ENCODE data around the gene SH3PXD2A.

Gene SH3PXD2A

DNA sequence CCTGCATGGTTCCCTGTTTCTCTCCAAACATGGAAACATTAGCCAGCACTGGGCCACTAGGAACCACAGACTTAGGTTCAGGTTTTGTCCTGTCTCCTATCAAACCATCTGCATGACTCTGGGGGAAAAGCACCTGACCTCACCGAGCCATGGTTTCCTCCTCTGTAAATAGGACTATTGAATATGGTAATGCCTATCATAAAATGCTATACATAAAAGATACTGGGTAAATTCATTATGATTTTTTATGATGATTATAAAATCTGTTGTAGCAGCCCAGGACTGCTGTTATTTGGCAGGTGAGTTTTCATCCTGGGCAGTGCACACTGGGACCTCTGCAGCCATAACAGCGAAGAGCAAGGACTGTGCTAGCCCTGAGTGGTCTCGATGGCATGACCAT is 131.8 kb downstream of the SH3PXD2A start:
- no peak for ATAC-seq
- no peak for DNase-seq

DNA sequence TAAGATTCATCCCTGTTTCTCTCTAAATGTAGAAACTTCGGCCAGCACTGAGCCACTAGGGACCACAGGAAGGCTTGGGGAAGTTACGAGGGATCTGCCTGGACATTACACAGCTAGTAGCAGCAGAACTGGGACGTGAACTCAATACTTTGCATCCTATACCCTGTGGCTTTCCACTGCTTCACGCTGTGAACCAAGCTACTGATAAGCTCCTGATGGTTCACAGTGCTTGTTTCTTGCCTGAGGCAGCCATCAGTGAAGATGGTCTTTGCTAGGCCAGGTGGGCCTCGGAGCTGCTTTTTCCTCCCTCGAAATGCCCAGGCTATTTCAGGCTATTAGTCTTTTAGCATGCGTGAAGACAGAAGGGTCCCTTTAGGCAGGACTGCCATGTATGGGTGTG is 132.7 kb downstream of the SH3PXD2A start:
- ATAC-seq, result no peak
- no peak for DNase-seq

DNA sequence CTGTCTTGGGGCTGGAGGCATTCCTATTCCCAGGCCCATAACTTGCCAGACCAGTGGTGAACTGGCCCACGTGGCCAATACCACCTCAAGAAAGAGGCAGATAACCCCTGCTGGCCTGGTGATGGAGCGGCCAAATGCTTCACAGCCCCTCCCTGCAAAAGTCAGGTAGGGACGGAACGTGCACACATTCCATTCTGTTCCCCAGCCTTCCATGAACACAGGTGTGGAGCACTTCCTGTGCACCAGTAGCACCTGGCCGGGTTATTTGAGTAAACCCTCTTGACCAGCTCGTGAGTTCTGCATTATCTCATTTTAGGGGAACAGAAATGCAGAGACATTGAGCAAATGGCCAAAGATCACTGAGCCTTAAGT is 134.4 kb downstream of the SH3PXD2A start:
- DNase-seq (no peak), ATAC-seq (no peak)

DNA sequence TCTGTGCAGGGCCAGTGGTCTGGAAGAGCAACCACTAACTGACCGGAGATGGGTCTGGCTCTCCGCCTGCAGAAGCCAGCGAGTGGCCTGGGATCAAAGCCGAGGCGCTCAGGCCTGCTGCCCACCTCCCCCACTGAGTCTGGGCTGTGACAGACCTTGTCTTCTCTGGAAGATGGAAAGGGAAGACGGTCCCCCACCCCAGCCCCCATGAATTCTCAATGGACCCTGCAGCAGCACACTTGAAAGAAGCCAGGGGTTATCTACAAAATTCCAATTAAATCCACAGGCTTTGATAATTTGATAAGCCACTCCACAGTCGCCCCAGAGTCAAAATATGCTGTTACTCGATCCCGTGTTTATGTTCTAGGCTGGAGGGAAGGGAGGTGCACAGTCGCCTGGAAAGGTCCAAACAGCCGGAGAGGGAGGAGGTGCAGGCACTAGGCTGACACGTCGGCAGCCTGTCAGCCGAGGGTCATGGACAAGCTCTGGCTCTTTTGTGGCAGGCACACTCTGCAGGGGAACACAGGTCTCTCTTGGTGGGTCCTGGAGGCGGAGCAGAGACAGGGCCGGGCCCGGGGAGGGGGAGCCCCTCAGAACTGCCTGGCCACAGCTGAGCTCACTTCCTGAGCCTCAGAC is 134.9 kb downstream of the SH3PXD2A start:
- DNase-seq (no peak), ATAC-seq (peak; percentile 22)

DNA sequence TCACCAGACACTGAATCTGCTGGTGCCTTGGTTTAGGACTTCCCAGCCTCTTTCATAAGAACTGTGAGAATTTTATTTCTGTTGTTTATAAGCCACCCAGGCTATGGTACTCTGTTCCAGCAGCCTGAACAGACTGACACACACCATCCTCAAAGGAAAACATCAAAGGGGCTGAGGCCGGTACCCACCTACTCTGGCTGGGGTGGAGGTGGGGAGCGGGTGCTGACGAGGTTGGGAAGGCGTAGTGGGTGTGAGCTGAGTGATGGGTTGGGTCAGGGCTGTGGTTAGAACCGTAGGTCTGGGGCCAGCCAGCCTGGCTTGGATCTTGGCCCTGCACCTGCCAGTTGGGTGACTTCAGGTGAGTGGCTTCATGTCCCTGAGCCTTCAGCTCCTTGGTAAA is 136.3 kb downstream of the SH3PXD2A start:
- DNase-seq (no peak), ATAC-seq (no peak)

DNA sequence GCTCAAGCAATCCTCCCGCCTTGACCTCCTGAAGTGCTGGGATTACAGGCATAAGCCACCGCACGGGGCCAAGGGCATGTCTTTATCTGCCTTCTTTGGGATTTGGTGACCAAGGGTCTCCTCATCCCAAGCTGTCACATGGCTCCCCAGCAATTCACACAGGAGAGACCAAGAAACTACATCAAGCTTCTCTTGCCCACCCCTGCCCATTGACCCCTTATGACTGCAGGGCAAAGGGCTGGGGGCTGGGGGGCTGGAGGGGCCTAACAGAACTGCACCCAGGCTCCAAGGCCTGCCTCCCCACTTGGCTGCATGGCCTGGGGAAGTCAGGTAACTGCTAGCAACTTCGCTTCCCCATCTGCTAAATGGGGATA is 137.1 kb downstream of the SH3PXD2A start:
- ATAC-seq (no peak), DNase-seq (no peak)

DNA sequence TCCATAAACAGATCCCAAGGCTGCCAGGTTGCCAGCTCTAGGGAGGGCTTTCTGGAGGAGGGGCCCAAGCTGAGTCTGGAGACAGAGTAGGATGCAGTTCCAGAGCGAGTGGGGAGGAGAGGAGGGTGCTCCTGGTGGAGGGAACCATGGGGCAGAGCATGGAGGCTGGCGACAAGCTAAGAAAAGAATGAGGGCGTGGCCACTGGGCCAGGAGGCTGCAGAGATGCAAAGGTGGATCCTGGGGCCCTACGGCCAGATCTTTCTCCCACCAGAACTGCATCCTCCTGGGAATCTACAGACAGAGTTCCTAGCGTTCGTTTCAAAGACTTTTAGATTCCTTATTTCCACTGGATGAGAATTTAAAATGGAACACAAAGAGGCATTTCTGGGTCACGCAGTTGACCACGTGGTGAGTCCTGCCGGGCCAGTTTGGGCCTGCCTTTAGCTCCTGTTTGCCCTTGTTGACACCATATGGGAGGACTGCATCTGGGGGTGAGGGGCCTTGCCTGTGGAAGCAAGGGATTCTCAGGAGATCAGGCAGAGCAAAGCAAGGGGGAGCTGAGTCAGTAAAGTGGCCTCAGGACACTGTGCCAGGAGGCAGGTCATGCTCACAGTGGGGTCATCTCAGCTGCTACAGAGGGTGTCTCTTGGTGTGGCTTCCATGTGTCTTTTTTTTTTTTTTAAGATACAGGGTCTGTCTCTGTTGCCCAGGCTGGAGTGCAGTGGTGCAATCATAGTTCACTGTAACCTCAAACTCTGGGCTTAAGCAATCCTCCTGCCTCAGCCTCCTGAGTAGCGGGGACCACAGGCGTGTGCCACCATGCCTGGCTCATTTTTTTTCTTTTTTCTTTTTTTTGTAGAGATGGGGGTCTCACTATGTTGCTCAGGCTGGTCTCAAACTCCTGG is 137.8 kb downstream of the SH3PXD2A start:
- ATAC-seq (no peak), DNase-seq (no peak)

DNA sequence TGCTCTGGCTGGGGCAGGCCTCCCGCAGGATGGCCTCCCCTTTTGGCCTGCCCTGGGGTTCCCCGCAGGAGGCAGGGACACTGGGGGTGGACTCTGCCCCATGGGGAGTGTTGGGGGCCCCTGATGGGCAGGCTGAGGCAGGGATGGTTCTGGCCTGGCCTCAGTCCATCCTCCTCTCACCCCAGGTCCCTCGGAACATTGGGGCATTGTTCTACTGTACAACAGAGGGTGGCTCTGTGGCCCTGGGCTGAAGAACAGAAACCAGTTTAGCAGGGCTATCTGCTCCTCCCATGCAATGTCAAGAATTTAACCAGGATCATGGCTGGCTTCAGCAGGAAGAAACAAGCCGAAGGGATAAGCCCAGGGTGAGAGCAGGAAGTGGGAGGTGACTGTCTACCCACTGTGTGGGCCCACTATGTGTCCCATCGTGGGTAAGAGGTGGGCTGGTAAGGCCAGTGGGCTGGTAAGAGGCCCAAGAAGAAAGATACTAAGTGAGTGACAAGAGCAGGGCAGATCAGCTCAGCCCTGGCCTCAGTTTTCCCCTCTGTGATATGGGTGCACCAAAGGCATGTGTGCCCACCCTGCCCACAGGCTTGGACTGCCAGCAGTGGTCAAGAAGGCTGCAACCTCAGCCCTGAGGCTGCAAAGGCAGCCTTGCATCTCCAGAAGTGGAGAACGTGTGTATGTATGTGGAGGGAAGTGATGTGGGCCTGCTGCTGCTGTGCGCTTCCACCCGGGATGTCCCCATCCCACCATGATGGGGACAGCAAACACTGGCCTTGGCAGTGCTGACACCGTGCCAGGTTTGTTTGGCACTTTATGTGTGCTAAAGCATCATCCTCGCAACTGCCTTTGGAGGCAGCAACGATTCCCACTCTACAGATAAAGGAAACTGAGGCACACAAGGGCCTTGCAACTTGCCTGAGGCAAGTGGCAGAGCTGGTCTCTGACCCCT is 138.9 kb downstream of the SH3PXD2A start:
- ATAC-seq, result no peak
- no peak for DNase-seq

DNA sequence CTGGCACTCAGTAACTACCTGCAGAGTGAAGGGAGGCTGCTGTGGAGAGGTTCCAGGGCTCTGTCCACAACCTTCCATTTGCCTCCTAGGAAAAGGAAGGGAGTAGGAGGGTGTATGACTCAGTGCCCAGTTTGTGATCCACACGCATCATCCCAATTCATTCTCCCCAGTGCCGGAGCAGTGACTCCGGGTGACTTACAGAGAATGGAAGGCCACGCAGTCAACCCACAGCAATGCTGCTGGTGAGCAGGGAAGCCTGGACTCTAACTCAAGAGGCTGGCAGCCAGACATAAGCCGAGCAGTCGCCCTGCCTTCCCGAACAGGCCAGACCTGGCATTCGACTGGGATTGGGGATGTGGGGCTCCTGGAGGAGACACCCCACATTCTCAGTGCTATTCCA is 139.9 kb downstream of the SH3PXD2A start:
- DNase-seq (no peak), ATAC-seq (no peak)

DNA sequence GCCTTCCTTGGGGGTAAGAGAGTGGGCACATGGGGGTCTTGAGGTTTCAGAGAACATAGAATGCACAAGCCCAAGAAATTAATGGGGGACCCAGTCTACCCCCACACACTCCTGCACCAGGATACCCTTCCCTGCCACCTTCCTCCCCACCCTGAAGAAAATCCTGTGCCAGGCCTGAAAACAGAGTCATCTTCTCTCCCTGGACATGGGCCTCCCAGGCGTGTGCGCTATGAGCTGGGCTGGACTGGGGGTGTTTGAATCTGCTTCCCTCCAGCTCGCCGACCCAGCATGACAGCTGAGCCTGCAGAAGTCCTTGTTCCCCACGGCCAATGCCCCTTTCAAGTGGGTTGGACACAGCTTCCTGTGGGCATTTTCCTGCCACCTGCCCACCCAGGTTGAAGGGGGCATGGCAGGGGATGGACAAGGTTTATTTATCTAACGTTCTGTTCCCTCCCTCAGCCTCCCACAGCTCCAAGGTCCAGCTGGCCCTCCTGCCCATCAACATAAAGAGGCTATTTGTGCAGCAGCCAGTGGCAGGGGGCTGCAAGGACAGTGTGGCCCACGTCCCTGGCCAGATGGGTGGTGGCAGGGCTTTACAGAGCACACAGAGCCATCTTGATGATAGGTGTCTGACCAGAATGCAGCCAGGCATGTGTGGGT is 141.0 kb downstream of the SH3PXD2A start:
- no peak for DNase-seq
- no peak for ATAC-seq

DNA sequence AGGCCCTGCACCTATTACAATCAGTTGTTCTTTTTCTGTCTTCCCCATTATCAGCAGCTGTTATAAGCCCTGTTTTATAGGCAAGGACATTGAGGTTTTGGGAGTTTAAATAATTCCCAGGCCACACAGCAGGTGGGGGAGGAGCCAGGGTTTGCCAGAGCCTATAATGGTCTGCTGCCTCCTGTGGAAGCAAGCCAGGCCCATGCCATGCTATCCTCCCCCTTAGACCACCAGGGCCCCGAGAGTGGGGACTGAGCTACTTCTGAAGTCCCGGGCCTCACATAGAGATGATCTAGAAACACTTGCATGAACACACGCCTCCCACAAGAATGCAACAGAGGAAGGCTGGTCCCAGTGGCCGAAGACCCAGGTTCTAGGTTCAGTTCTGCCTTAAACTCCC is 141.7 kb downstream of the SH3PXD2A start:
- DNase-seq (no peak), ATAC-seq (no peak)

DNA sequence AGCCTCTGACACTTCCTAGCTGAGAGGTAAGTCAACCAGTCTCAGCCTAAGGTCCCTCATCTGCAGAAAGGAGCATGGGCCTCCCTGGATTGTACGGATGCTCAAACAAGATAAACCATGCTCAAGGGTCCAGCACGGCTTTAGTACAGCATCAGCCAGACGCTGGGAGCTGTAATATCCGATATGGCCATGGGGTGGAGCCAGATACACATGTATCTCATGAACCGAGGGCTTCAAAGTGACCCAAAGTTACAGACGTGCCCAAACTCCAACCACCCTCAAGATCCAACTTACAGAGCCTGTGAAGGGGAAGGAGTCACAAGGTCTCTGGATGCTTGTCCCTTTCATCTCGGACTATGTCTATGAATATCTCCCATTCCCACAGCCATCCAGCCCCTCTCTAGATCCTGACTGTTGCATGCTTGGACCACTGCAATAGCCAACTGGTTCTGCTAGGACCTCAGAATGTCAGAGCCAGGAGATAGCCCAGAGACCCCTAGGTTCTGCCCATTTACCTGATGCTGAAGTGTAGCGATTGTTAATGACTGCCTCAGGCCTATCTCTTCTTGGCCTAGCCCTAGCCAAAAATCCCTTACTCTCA is 142.4 kb downstream of the SH3PXD2A start:
- ATAC-seq, result peak; percentile 76

DNA sequence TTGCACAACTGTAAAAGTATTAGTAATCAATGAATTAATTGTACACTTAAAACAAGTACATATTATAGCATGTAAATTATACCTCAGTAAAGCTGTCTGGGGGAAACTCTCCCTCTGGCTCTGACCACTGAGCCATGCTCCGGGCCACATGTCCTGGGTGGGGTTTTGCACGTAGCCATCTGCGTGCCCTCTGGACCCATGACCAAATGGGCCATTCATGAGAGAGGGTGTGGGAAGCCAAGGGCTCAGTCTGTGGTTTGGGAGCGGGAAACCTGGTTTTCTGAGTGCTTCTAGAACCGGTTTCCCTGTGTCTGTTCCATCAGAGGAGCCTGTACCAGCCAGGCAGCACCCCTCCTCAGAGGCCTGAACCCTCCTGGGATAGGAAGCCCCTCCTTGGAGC is 143.2 kb downstream of the SH3PXD2A start:
- ATAC-seq (no peak), DNase-seq (no peak)

More for the DNA sequence above, 142.4 kb downstream of the SH3PXD2A start:
- DNase-seq, result peak; percentile 86

DNA sequence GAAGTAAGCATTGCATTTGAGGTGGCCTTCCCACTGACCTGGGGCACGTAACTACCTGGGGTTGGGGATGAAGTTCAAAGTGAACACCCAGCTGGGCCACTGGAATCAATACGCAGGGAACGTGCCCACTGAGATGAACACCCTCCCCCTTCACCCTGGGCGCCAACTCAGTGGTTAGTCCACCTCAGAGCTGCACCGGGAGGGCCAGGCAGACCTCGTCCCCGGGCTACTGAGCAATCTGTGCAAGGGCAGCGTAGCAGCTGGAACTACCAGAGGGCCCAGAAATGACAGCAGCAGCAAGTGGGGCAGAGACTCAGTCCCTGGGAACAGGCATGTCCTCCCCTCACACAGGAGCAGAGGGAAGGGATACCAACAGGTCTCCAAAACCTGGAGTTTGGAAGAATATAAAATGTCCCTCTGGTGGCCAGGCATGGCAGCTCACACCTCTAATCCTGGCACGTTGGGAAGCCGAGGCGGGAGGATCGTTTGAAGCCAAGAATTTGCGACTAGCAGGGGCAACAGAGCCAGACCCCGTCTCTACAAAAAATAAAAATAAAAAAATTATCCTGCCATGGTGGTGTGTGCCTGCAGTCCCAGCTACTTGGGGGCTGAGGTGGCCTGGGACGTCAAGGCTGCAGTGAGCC is 143.9 kb downstream of the SH3PXD2A start:
- ATAC-seq (no peak), DNase-seq (no peak)

DNA sequence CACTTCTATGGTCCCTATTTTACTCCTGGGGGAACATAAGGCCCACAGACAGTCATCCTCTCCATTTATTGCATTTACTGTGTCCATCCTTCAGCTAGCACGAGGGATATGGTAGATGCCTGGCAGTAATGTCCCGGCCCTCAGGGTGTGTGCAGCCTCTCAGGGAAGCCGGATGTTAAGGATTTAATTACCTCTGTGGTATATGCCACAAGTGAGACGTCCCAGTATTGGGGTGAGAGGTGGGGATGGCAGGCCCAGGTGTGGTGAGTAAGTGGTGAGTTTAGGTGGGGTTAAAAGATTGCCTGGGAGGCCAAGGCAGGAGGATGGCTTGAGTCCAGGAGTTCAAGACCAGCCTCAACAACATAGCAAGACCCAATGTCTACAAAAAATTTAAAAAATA is 144.9 kb downstream of the SH3PXD2A start:
- no peak for ATAC-seq
- no peak for DNase-seq

DNA sequence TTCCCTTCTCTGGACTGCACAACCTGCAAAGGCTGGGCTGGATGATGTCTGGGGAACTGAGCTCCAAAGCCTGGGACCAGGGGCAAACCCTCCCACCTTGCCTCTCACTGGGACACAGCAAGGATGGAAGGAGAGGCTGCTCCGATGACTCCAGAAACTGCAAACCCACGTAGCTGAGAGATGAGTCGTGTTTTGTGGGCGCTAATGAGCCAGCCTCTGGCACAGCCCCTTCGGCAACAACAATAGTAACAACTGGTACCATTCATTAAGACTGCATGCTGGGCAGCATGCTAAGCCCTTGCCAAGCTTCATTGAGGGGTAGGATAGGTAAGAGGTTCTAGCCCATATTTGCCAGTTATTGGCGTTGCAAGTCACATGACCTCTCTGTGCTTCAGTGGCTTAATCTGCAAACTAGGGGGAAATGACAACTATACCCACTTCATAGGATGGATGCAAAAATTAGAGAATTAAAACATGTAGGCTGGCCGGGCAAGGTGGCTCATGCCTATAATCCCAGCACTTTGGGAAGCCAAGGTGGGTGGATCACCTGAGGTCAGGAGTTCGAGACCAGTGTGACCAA is 145.9 kb downstream of the SH3PXD2A start:
- DNase-seq (no peak), ATAC-seq (no peak)

DNA sequence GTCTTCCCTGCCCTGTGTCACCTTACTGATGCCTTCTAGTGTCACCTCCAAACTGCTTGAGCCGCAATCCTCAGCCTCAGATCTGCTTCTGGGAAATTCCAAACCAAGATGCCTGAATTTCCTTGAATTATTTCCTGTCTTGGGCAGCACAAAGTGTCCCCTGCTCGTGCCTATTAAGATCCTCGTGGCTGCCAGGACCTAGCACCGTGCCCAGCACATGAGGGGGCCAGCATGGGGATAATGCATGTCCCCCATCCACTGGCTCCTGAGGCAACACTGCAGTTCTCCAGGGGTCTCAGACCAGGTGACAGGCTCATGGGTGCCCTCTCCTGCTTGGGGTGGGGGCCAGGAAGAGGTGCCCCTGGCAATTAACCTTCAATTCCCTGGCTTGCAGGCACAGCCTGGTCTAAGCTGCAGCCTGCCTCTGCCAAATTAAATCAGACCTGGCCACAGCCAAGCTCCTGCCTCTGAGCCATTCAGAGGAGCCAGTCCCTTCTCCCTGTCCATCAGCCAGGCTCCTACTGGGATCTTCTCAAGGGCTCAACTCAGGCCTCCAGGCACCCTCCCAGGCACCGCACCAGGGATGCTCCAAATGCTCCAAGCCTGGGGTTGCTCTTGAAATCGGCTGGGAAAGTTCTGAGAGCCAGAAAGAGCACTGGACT is 146.6 kb downstream of the SH3PXD2A start:
- no peak for ATAC-seq

DNA sequence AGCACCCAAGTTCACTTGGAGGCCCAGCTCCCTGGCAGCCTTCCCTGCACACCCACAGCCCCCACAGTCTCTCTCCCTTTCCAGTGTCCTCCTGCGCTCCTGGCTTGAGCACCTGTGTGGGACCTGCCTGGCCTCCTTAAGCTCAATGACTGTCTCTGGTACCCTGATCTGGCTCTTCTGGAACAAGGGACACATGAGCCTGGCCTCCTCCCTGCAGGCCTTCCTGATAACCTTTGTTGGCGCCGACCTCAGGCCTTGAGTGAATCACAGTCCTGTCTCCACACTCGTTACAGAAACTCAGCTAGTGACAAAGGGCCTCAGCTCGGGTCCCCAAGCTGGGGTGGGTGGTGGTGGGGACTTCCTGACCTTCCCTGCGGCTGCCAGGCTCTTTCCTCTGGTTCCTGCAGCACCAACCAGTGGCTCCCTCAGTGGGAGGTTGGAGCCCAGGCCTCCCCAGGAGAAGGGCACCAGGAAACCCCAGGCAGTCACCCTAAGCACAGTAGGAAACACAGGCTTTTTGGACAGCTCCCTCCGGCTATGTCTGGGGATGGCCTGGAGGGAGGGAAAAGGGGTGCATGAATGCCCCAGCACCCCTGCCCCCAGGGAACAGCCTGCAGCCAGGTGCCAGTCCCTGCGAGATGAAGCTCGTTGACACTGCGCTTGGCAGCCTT is 147.3 kb downstream of the SH3PXD2A start:
- no peak for ATAC-seq
- no peak for DNase-seq

More for the DNA sequence above, 146.6 kb downstream of the SH3PXD2A start:
- DNase-seq, result no peak

DNA sequence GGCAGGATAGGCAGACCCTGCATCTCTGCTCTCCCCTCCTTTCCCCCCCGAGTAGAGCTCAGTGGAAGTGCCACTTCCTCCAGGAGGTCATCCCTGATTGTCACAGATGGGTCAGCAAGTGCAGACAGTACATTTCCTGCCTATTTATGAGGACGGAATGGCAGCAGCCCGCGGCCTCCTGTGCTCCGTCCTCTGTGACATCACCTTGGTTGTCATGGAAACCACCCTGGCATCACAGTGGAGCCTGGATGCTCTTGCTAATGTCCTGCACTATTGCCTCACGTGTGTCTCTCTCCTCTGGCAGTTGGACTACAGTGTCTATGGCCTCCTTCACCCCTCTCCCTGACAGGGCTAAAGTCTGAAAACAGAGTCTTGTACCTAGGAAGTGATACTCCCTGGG is 148.6 kb downstream of the SH3PXD2A start:
- DNase-seq, result no peak
- ATAC-seq, result no peak

DNA sequence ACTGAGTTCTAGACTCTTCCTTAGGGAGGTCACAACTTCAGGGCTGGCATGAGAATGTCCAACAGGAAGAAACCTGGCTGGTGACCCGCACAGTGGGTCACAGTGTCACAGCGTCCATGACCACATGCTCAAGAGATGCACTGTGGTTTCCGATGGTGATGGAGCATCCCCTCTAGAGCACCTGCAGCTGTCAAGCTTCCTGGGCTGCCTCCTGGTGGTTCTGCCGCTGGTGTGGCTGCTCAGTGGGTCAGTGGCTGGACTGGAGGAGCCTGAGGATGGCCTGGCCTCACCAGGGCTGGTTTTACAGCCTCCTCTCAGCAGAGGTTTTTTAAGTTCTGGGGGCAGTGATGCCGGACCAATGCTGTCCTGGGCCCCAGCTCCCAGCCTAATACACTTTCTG is 149.3 kb downstream of the SH3PXD2A start:
- ATAC-seq, result no peak

More for the DNA sequence above, 149.3 kb downstream of the SH3PXD2A start:
- DNase-seq, result no peak
